Activated T-cell treated with anti-CD3 and anti-CD28 coated beads, Interleukin-2, amount 50 U/mL, for 24 hours (primary cell): ENCODE measurements around the gene MXD4.

Source experiments
- DNase-seq: peaks from one replicate; pipeline ENCODE4 v3.0.0-alpha.2; 2020
- H3K27ac Mint-ChIP-seq: 2 replicates; pipeline ENCODE4 v1.8.0; 2020; ENCODE audit warnings: mild to moderate bottlenecking, mixed read lengths
- H3K27me3 Mint-ChIP-seq: 2 replicates; pipeline ENCODE4 v1.8.0; 2020; ENCODE audit warnings: mixed read lengths
- H3K36me3 Mint-ChIP-seq: 2 replicates; pipeline ENCODE4 v1.8.0; 2020; ENCODE audit warnings: low read depth, mixed read lengths
- H3K4me1 Mint-ChIP-seq: 2 replicates; pipeline ENCODE4 v1.8.0; 2020; ENCODE audit warnings: low read depth, mixed read lengths
- H3K4me3 Mint-ChIP-seq: 2 replicates; pipeline ENCODE4 v1.8.0; 2020; ENCODE audit warnings: mild to moderate bottlenecking, moderate library complexity, mixed read lengths
- H3K9me3 Mint-ChIP-seq: 2 replicates; pipeline ENCODE4 v1.8.0; 2020; ENCODE audit warnings: mixed read lengths

Gene MXD4

GRCh38 chr4:2261853-2262144 is at the start of gene MXD4:
TSS of gene MXD4 (minus strand) at chr4:2262109. CDS start at chr4:2261980, 129 bp downstream.
- Mint-ChIP-seq H3K4me3 (peak within 1 kb of the TSS; percentile 73), H3K27me3 (no peaks in the 10 kb centered on the region), H3K27ac (peak within 1 kb of the TSS; percentile 76), H3K9me3 (no peaks in the 10 kb centered on the region), H3K4me1 (peaks cover 14% of the 10 kb centered on the region), H3K36me3 (no peaks in the 10 kb centered on the region)
- no peak for DNase-seq

- Mint-ChIP-seq H3K4me1 (no peaks in the 10 kb centered on the region), H3K36me3 (peaks cover 15% of the 10 kb centered on the region), H3K9me3 (peaks cover 9% of the 10 kb centered on the region), H3K4me3 (no peak overlapping the region), H3K27me3 (no peaks in the 10 kb centered on the region), H3K27ac (no peak overlapping the region)
- DNase-seq: no peak
Observed at GRCh38 chr4:2306773-2307410, 45.0 kb upstream of the MXD4 start.

- H3K36me3 Mint-ChIP-seq: peaks cover 15% of the 10 kb centered on the region
- no peak overlapping the region for H3K4me3 Mint-ChIP-seq
- no peaks in the 10 kb centered on the region for H3K27me3 Mint-ChIP-seq
- no peak overlapping the region for H3K27ac Mint-ChIP-seq
- no peaks in the 10 kb centered on the region for H3K4me1 Mint-ChIP-seq
- DNase-seq: no peak
- H3K9me3 Mint-ChIP-seq: peaks cover 9% of the 10 kb centered on the region
Observed at GRCh38 chr4:2305766-2306501, 44.0 kb upstream of the MXD4 start.

GRCh38 chr4:2304877-2305561 is 43.1 kb upstream of the MXD4 start:
- Mint-ChIP-seq H3K27me3 (no peaks in the 10 kb centered on the region), H3K4me3 (no peak overlapping the region), H3K27ac (no peak overlapping the region), H3K9me3 (peaks cover 9% of the 10 kb centered on the region), H3K36me3 (peaks cover 12% of the 10 kb centered on the region), H3K4me1 (no peaks in the 10 kb centered on the region)
- DNase-seq: no peak

- H3K9me3 Mint-ChIP-seq: peaks cover 6% of the 10 kb centered on the region
- H3K36me3 Mint-ChIP-seq: peaks cover 10% of the 10 kb centered on the region
- H3K4me1 Mint-ChIP-seq: no peaks in the 10 kb centered on the region
- H3K27ac Mint-ChIP-seq: no peak overlapping the region
- no peaks in the 10 kb centered on the region for H3K27me3 Mint-ChIP-seq
- H3K4me3 Mint-ChIP-seq: no peak overlapping the region
- DNase-seq: no peak
Observed at GRCh38 chr4:2304321-2304876, 42.5 kb upstream of the MXD4 start.

GRCh38 chr4:2303686-2304320 is 41.9 kb upstream of the MXD4 start:
- H3K4me1 Mint-ChIP-seq: no peaks in the 10 kb centered on the region
- no peak for DNase-seq
- H3K36me3 Mint-ChIP-seq: peaks cover 9% of the 10 kb centered on the region
- H3K9me3 Mint-ChIP-seq: peaks cover 5% of the 10 kb centered on the region
- no peak overlapping the region for H3K4me3 Mint-ChIP-seq
- H3K27ac Mint-ChIP-seq: no peak overlapping the region
- no peaks in the 10 kb centered on the region for H3K27me3 Mint-ChIP-seq

- Mint-ChIP-seq H3K27me3 (no peaks in the 10 kb centered on the region), H3K27ac (no peak overlapping the region)
- no peak for DNase-seq
Observed at GRCh38 chr4:2303121-2303685, 41.3 kb upstream of the MXD4 start.

GRCh38 chr4:2302387-2303119 is 40.6 kb upstream of the MXD4 start:
- no peak overlapping the region for H3K4me3 Mint-ChIP-seq
- no peak overlapping the region for H3K27ac Mint-ChIP-seq
- peaks cover 8% of the 10 kb centered on the region for H3K4me1 Mint-ChIP-seq
- H3K36me3 Mint-ChIP-seq: peaks cover 9% of the 10 kb centered on the region
- H3K9me3 Mint-ChIP-seq: peaks cover 5% of the 10 kb centered on the region
- H3K27me3 Mint-ChIP-seq: no peaks in the 10 kb centered on the region
- DNase-seq: no peak

More at GRCh38 chr4:2303121-2303685, 41.3 kb upstream of the MXD4 start:
- peaks cover 2% of the 10 kb centered on the region for H3K4me1 Mint-ChIP-seq
- H3K4me3 Mint-ChIP-seq: no peak overlapping the region
- peaks cover 9% of the 10 kb centered on the region for H3K36me3 Mint-ChIP-seq
- peaks cover 5% of the 10 kb centered on the region for H3K9me3 Mint-ChIP-seq

- H3K27me3 Mint-ChIP-seq: no peaks in the 10 kb centered on the region
- no peak for DNase-seq
- peaks cover 3% of the 10 kb centered on the region for H3K9me3 Mint-ChIP-seq
- H3K4me3 Mint-ChIP-seq: no peak overlapping the region
- H3K4me1 Mint-ChIP-seq: peaks cover 15% of the 10 kb centered on the region
- H3K27ac Mint-ChIP-seq: no peak overlapping the region
- H3K36me3 Mint-ChIP-seq: peaks cover 7% of the 10 kb centered on the region
Observed at GRCh38 chr4:2301806-2302205, 39.9 kb upstream of the MXD4 start.

- peaks cover 5% of the 10 kb centered on the region for H3K36me3 Mint-ChIP-seq
- H3K4me3 Mint-ChIP-seq: no peak overlapping the region
- H3K27me3 Mint-ChIP-seq: no peaks in the 10 kb centered on the region
- DNase-seq: no peak
- peaks cover 17% of the 10 kb centered on the region for H3K4me1 Mint-ChIP-seq
- H3K9me3 Mint-ChIP-seq: no peaks in the 10 kb centered on the region
- no peak overlapping the region for H3K27ac Mint-ChIP-seq
Observed at GRCh38 chr4:2301225-2301642, 39.3 kb upstream of the MXD4 start.

GRCh38 chr4:2300431-2301224 is 38.7 kb upstream of the MXD4 start:
- H3K27ac Mint-ChIP-seq: no peak overlapping the region
- DNase-seq: peak; percentile 2
- no peaks in the 10 kb centered on the region for H3K9me3 Mint-ChIP-seq
- H3K27me3 Mint-ChIP-seq: no peaks in the 10 kb centered on the region
- H3K36me3 Mint-ChIP-seq: peaks cover 5% of the 10 kb centered on the region
- H3K4me3 Mint-ChIP-seq: no peak overlapping the region
- H3K4me1 Mint-ChIP-seq: peaks cover 23% of the 10 kb centered on the region

- Mint-ChIP-seq H3K4me3 (no peak overlapping the region), H3K27ac (no peak overlapping the region), H3K4me1 (peaks cover 27% of the 10 kb centered on the region), H3K36me3 (peaks cover 4% of the 10 kb centered on the region), H3K9me3 (no peaks in the 10 kb centered on the region), H3K27me3 (no peaks in the 10 kb centered on the region)
- DNase-seq: no peak
Observed at GRCh38 chr4:2299794-2300193, 37.9 kb upstream of the MXD4 start.

- Mint-ChIP-seq H3K4me1 (peaks cover 35% of the 10 kb centered on the region), H3K36me3 (peaks cover 4% of the 10 kb centered on the region), H3K9me3 (no peaks in the 10 kb centered on the region), H3K27me3 (no peaks in the 10 kb centered on the region), H3K27ac (no peak overlapping the region), H3K4me3 (no peak overlapping the region)
- DNase-seq: peak; percentile 2
Observed at GRCh38 chr4:2298532-2298991, 36.7 kb upstream of the MXD4 start.
